CD1c-positive myeloid dendritic cell (primary cell): ENCODE results near the gene STOM.

ENCODE experiments used
- DNase-seq: peaks from one replicate; pipeline ENCODE4 v3.0.0-alpha.2; 2016; ENCODE audit errors: extremely low spot score

STOM gene

GRCh38 chr9:121322037-121322736 is 47.9 kb downstream of the STOM start:
- DNase-seq, result no peak

- no peak for DNase-seq
Measured at GRCh38 chr9:121321016-121321503, 49.0 kb downstream of the STOM start.

GRCh38 chr9:121319383-121319780 is 50.7 kb downstream of the STOM start:
- DNase-seq, result no peak

GRCh38 chr9:121318631-121319382 is 51.2 kb downstream of the STOM start:
- DNase-seq, result no peak

GRCh38 chr9:121317737-121318630 is 52.1 kb downstream of the STOM start:
- DNase-seq, result no peak

GRCh38 chr9:121316852-121317373 is 53.1 kb downstream of the STOM start:
- DNase-seq, result no peak

GRCh38 chr9:121316378-121316777 is 53.7 kb downstream of the STOM start:
- no peak for DNase-seq

GRCh38 chr9:121313458-121314152 is 56.4 kb downstream of the STOM start:
- DNase-seq, result no peak

- no peak for DNase-seq
Measured at GRCh38 chr9:121312169-121312568, 57.9 kb downstream of the STOM start.

GRCh38 chr9:121310571-121310970 is 59.5 kb downstream of the STOM start:
- no peak for DNase-seq

GRCh38 chr9:121309833-121310425 is 60.1 kb downstream of the STOM start:
- no peak for DNase-seq

- no peak for DNase-seq
Measured at GRCh38 chr9:121309171-121309570, 60.9 kb downstream of the STOM start.

- no peak for DNase-seq
Measured at GRCh38 chr9:121308765-121309164, 61.3 kb downstream of the STOM start.

GRCh38 chr9:121307976-121308375 is 62.1 kb downstream of the STOM start:
- no peak for DNase-seq

- no peak for DNase-seq
Measured at GRCh38 chr9:121305269-121305994, 64.6 kb downstream of the STOM start.

- DNase-seq, result no peak
Measured at GRCh38 chr9:121304707-121305106, 65.3 kb downstream of the STOM start.

GRCh38 chr9:121303456-121304451 is 66.3 kb downstream of the STOM start:
- DNase-seq, result no peak

- DNase-seq, result no peak
Measured at GRCh38 chr9:121302786-121303185, 67.3 kb downstream of the STOM start.

- no peak for DNase-seq
Measured at GRCh38 chr9:121302341-121302740, 67.7 kb downstream of the STOM start.
